Measurements from ENCODE around the gene IL12RB1.

DNA sequence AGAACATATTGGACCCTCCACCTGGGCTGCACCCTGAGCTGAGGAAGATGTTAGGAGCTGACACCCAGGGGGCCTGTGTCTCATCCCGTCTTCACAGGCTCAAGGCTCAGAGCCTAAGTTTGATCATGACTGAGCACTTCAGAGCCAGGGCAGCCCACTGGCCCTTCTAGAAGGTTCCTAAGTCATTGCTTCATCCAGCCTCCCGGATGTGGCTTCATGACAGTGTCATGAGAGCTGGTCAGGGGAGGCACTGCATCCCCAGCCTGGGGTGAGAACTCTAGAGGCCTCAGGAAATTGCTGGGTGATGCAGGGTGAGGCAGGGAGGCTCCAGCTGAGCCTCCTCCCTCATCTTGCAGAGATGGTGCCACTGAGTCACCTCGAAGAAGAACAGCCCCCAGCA lies 41.3 kb upstream of the IL12RB1 start:
- no peak for TF ChIP-seq JUND (IDR thresholded peaks at IDR 0.05; ENCODE audit: low read depth, low read length)
- TF ChIP-seq POLR2A (IDR thresholded peaks at IDR 0.05; ENCODE audit: low read depth, low read length), result no peak

Measured in GM12878 (cell line).